ENCODE measurements around the gene INHBC. TPM values are rescaled to one million over a fixed set of nuclear protein-coding genes. Genes with fewer than 3 reads are reported as not detected.
"Not testable (repeated sequence)": the region's sequence is repeated elsewhere in the genome, so short reads cannot be mapped to it uniquely, and the experiment has no call there.

The INHBC gene
- total RNA-seq, 2 donors from 2014 or later: not detected

DNA sequence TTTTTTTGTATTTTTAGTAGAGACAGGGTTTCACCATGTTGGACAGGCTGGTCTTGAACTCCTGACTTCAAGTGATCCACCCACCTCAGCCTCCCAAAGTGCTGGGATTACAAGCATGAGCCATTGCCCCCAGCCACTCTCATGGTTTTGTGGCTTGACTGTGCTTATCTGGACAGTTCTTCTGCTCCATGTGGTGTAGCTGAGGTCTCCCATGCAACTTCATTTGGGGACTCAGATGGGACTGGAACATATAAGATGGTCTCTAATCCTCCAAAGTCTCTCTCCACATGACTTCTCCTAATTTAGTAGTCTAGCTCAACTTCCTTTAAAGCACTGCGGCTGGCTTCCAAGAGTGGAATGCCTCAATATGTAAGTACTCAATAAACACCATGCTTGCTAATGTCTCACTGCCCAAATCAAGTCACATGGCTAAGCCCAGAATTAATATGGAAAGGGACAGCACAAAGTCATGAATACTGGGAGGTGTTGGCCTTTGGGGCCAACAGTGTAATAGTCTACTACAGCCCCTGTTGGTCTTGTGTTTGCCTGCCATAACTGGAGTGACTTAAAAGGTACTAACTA, 7.4 kb downstream of the INHBC start:
- H3K27me3 Mint-ChIP-seq (ENCODE audit: insufficient read depth): peaks cover 1% of the 10 kb centered on the region

DNA sequence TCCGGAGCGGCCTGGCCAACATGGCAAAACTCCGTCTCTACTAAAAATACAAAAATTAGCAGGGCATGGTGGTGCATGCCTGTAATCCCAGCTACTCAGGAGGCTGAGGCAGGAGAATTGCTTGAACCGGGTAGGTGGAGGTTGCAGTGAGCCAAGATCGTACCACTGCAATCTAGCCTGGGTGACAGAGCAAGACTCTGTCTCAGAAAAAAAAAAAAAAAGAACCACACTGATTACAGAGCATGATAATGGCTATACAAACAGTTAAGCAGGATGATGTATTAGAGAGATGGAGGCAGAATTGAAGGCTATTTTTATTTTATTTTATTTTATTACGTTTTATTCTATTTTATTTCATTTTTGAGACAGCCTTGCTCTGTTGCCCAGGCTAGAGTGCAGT, 9.8 kb downstream of the INHBC start:
- H3K4me3 Mint-ChIP-seq; H3K36me3 Mint-ChIP-seq (ENCODE audit: low read depth); H3K27me3 ChIP-seq (ENCODE audit: control insufficient read depth, insufficient read depth, low read length, poor library complexity, severe bottlenecking); H3K27me3 Mint-ChIP-seq (ENCODE audit: insufficient read depth); H3K4me1 Mint-ChIP-seq; H3K27ac ChIP-seq (ENCODE audit: low read depth, low read length); H3K4me1 ChIP-seq (ENCODE audit: control insufficient read depth, insufficient read depth, low read length); H3K9ac ChIP-seq (ENCODE audit: extremely low read depth, low read length, poor library complexity, severe bottlenecking); DNase-seq; H3K27ac Mint-ChIP-seq; H3K36me3 ChIP-seq (ENCODE audit: control insufficient read depth, insufficient read depth, low read length); H3K9me3 ChIP-seq (ENCODE audit: control insufficient read depth, low read length); H3K4me3 ChIP-seq (ENCODE audit: low read length): not testable (repeated sequence)
- peaks cover 14% of the 10 kb centered on the region for H3K9me3 Mint-ChIP-seq
- WGBS, 2 experiments (ENCODE audit: insufficient coverage in 1 of 2, insufficient read length in 1 of 2): 86 to 92% methylated on average over 2 to 6 of the region's 6 CpGs

More for the DNA sequence above, 7.4 kb downstream of the INHBC start:
- Histone ChIP-seq H3K4me3 (ENCODE audit: low read length) (no peak overlapping the region), H3K9me3 (ENCODE audit: control insufficient read depth, low read length) (peaks cover 7% of the 10 kb centered on the region), H3K27ac (ENCODE audit: low read depth, low read length) (no peak overlapping the region), H3K4me1 (ENCODE audit: control insufficient read depth, insufficient read depth, low read length) (no peaks in the 10 kb centered on the region), H3K27me3 (ENCODE audit: control insufficient read depth, insufficient read depth, low read length, poor library complexity, severe bottlenecking) (no peaks in the 10 kb centered on the region), H3K9ac (ENCODE audit: extremely low read depth, low read length, poor library complexity, severe bottlenecking) (no peak overlapping the region), H3K36me3 (ENCODE audit: control insufficient read depth, insufficient read depth, low read length) (no peaks in the 10 kb centered on the region)
- H3K36me3 Mint-ChIP-seq (ENCODE audit: low read depth): peaks cover 2% of the 10 kb centered on the region
- no peaks in the 10 kb centered on the region for H3K4me1 Mint-ChIP-seq
- 43 to 80% methylated on average over 1 of the region's 1 CpG for WGBS, 2 experiments (ENCODE audit: insufficient coverage in 1 of 2, insufficient read length in 1 of 2)
- H3K27ac Mint-ChIP-seq: no peak overlapping the region
- H3K4me3 Mint-ChIP-seq: no peak overlapping the region
- TF ChIP-seq, protein P1, sequence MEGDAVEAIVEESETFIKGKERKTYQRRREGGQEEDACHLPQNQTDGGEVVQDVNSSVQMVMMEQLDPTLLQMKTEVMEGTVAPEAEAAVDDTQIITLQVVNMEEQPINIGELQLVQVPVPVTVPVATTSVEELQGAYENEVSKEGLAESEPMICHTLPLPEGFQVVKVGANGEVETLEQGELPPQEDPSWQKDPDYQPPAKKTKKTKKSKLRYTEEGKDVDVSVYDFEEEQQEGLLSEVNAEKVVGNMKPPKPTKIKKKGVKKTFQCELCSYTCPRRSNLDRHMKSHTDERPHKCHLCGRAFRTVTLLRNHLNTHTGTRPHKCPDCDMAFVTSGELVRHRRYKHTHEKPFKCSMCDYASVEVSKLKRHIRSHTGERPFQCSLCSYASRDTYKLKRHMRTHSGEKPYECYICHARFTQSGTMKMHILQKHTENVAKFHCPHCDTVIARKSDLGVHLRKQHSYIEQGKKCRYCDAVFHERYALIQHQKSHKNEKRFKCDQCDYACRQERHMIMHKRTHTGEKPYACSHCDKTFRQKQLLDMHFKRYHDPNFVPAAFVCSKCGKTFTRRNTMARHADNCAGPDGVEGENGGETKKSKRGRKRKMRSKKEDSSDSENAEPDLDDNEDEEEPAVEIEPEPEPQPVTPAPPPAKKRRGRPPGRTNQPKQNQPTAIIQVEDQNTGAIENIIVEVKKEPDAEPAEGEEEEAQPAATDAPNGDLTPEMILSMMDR (conservative IDR thresholded peaks at IDR 0.05): no peak
- peaks cover 14% of the 10 kb centered on the region for H3K9me3 Mint-ChIP-seq
- DNase-seq: no peak

DNA sequence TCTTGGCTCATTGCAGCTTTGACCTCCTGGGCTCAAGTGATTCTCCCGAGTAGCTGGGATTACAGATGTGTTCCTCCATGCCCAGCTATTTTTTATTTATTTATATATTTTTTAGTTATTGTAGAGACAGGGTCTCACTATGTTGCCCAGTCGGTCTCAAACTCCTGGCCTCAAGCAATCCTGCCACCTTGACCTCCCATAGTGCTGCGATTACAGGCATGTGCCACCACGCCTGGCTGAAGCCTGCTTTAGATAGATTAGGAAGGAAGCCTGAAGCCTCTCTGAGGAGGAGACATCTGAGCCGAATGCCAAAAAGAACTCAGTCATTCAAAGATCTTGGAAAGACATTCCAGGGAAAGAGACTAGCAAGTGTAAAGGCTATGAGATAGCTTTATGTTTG, 10.2 kb downstream of the INHBC start:
- TF ChIP-seq, protein P1 (conservative IDR thresholded peaks at IDR 0.05): no peak
- no peak overlapping the region for H3K4me3 ChIP-seq (ENCODE audit: low read length)
- peaks cover 2% of the 10 kb centered on the region for H3K36me3 Mint-ChIP-seq (ENCODE audit: low read depth)
- H3K9me3 ChIP-seq (ENCODE audit: control insufficient read depth, low read length): peaks cover 7% of the 10 kb centered on the region
- no peak overlapping the region for H3K27ac Mint-ChIP-seq
- H3K9me3 Mint-ChIP-seq: peaks cover 14% of the 10 kb centered on the region
- H3K27ac ChIP-seq (ENCODE audit: low read depth, low read length): no peak overlapping the region
- no peak overlapping the region for H3K9ac ChIP-seq (ENCODE audit: extremely low read depth, low read length, poor library complexity, severe bottlenecking)
- no peaks in the 10 kb centered on the region for H3K27me3 ChIP-seq (ENCODE audit: control insufficient read depth, insufficient read depth, low read length, poor library complexity, severe bottlenecking)
- WGBS, 2 experiments (ENCODE audit: insufficient coverage in 1 of 2, insufficient read length in 1 of 2): 90 to 92% methylated on average over 4 to 5 of the region's 5 CpGs
- no peaks in the 10 kb centered on the region for H3K36me3 ChIP-seq (ENCODE audit: control insufficient read depth, insufficient read depth, low read length)
- no peak overlapping the region for H3K4me3 Mint-ChIP-seq
- no peak for DNase-seq
- no peaks in the 10 kb centered on the region for H3K4me1 ChIP-seq (ENCODE audit: control insufficient read depth, insufficient read depth, low read length)
- no peaks in the 10 kb centered on the region for H3K4me1 Mint-ChIP-seq
- peaks cover 1% of the 10 kb centered on the region for H3K27me3 Mint-ChIP-seq (ENCODE audit: insufficient read depth)
